ENCODE data around the gene PRLH. TPM values are rescaled to one million over a fixed set of nuclear protein-coding genes. Genes with fewer than 3 reads are reported as not detected.

Gene PRLH

Small RNA genes within 50 kb of the gene (small RNA-seq; reads per million reads assigned to genes)
- gene RNU6-1140P (ENCODE audit: insufficient read depth), result not detected
